GM12878 (cell line): ENCODE data around the gene FANCI. TPM values are rescaled to one million over a fixed set of nuclear protein-coding genes. Genes with fewer than 3 reads are reported as not detected.

ENCODE experiments used
- ATAC-seq: fragments of 200-7000 bp; cut with Tn5 transposase; 3 replicates; pipeline ENCODE4 v1.9.1; 2020; ENCODE audit warnings: mild to moderate bottlenecking, moderate library complexity
- BruUV-seq: library from RNA; stranded (reverse); fragments of 400-500 nt; replicated peaks from 2 replicates; lab custom pipeline; 2021; lab: Mats Ljungman, UMichigan
- CTCF ChIA-PET: fragments of 300-600 bp; sonication (Branson Sonifier 250); formaldehyde crosslinking; extraction: SDS; loops from one replicate; lab custom pipeline; 2021; ENCODE audit warnings: inconsistent platforms; lab: Yijun Ruan, JAX
- POLR2A ChIA-PET: fragments of 350-600 bp; formaldehyde crosslinking; extraction: SDS; loops from one replicate; lab custom pipeline; 2021; ENCODE audit warnings: inconsistent platforms; lab: Charles Lee
- RAD21 ChIA-PET: fragments of 300-600 bp; sonication (Branson Sonifier 250); formaldehyde crosslinking; loops from one replicate; lab custom pipeline; 2023; ENCODE audit warnings: antibody characterized with exemption; ENCODE audit not compliant: unreplicated experiment; lab: Charles Lee
- SMC1A ChIA-PET: fragments of 300-600 bp; sonication (Branson Sonifier 250); formaldehyde crosslinking; loops from one replicate; lab custom pipeline; 2023; ENCODE audit not compliant: unreplicated experiment, uncharacterized antibody; lab: Charles Lee
- DNase-seq: peaks from one replicate; pipeline ENCODE4 v3.0.0-alpha.2; 2011; ENCODE audit warnings: low read depth, low spot score
- FAIRE-seq: peaks from 3 replicates; lab custom pipeline; 2011; peaks lifted over from hg19 to GRCh38; lab: Jason Lieb, UNC
- H2AFZ ChIP-seq: 2 replicates; pipeline ENCODE4 v1.6.0; 2011; ENCODE audit warnings: low read depth, low read length, control low read depth; ENCODE audit not compliant: control insufficient read depth
- H3K27ac ChIP-seq: 2 replicates; pipeline ENCODE4 v1.5.1; 2011; ENCODE audit warnings: control low read depth; ENCODE audit not compliant: control insufficient read depth, insufficient read depth
- H3K27me3 ChIP-seq, 2 experiments: replicated peaks in 1 of 2; 2 replicates each; pipeline versions ENCODE4 v1.6.0 to v1.6.1; 2011; ENCODE audit warnings: low read length in 1 of 2; ENCODE audit not compliant: control insufficient read depth in 2 of 2, insufficient read depth in 2 of 2
- H3K36me3 ChIP-seq, 2 experiments: 2 replicates each; pipeline ENCODE4 v1.5.1; 2011; ENCODE audit warnings: low read length in 1 of 2; ENCODE audit not compliant: control insufficient read depth in 2 of 2, insufficient read depth in 2 of 2
- H3K4me1 ChIP-seq: 2 replicates; pipeline ENCODE4 v1.6.1; 2011; ENCODE audit warnings: mild to moderate bottlenecking, low read length, moderate library complexity, mixed read lengths; ENCODE audit not compliant: control insufficient read depth, insufficient read depth
- H3K4me2 ChIP-seq: 2 replicates; pipeline ENCODE4 v1.6.0; 2011; ENCODE audit warnings: control low read depth; ENCODE audit not compliant: control insufficient read depth, insufficient read depth
- H3K4me3 ChIP-seq: fragments of 200-600 bp; sonication (generic); 2 replicates; pipeline ENCODE4 v1.5.1; 2016
- H3K79me2 ChIP-seq: 2 replicates; pipeline ENCODE4 v1.6.0; 2011; ENCODE audit warnings: low read length; ENCODE audit not compliant: control insufficient read depth, insufficient read depth
- H3K9ac ChIP-seq: 2 replicates; pipeline ENCODE4 v1.8.0; 2011; ENCODE audit warnings: low read length, control low read depth, mixed read lengths; ENCODE audit not compliant: control insufficient read depth, insufficient read depth
- H3K9me3 ChIP-seq: replicated peaks from 3 replicates; pipeline ENCODE4 v1.5.1; 2011; ENCODE audit warnings: mild to moderate bottlenecking, low read length; ENCODE audit not compliant: control insufficient read depth, insufficient read depth
- H4K20me1 ChIP-seq: 2 replicates; pipeline ENCODE4 v1.6.0; 2011; ENCODE audit not compliant: control insufficient read depth, insufficient read depth
- CBFB ChIP-seq: IDR thresholded peaks from 2 replicates; pipeline ENCODE4 v1.6.1; 2016; ENCODE audit warnings: antibody characterized with exemption, low read depth
- HDAC2 ChIP-seq: fragments of 200-600 bp; sonication (generic); IDR thresholded peaks from 2 replicates; pipeline ENCODE4 v1.6.1; 2017
- LARP7 ChIP-seq: fragments of 450-650 bp; IDR thresholded peaks from 2 replicates; pipeline ENCODE4 v1.6.1; 2017; ENCODE audit warnings: mild to moderate bottlenecking
- MYC ChIP-seq: IDR thresholded peaks from 2 replicates; pipeline ENCODE4 v1.6.1; 2011; ENCODE audit warnings: mild to moderate bottlenecking, low read length, moderate library complexity, inconsistent platforms; ENCODE audit not compliant: insufficient read depth, insufficient replicate concordance, insufficient read length, severe bottlenecking
- NFIC ChIP-seq: IDR thresholded peaks from 2 replicates; pipeline ENCODE4 v1.6.1; 2012; ENCODE audit warnings: low read depth, mild to moderate bottlenecking, inconsistent platforms, low read length, moderate library complexity
- SMAD5 ChIP-seq: IDR thresholded peaks from 2 replicates; pipeline ENCODE4 v1.6.1; 2016; ENCODE audit warnings: antibody characterized with exemption, low read depth
- YBX1 ChIP-seq: fragments of 450-650 bp; IDR thresholded peaks from 2 replicates; pipeline ENCODE4 v1.6.1; 2016; ENCODE audit warnings: antibody characterized with exemption
- ZBED1 ChIP-seq: IDR thresholded peaks from 2 replicates; pipeline ENCODE4 v1.6.1; 2016; ENCODE audit warnings: borderline replicate concordance
- WGBS: methylation state at CpG from one replicate; pipeline ENCODE4 v1.1.6; 2016; ENCODE audit warnings: low lambda C conversion rate; ENCODE audit not compliant: insufficient replicate concordance, insufficient coverage; ENCODE audit errors: missing lambda C conversion rate; 5-methylcytosine and 5-hydroxymethylcytosine counted together
- in situ Hi-C: fragments of 300-500 bp; cut with MboI; formaldehyde crosslinking; loops from 9 replicates; pipeline ENCODE4 v1.14.3; 2018; ENCODE audit warnings: mixed read lengths
- intact Hi-C: fragments of 100-400 bp; cut with micrococcal nuclease; formaldehyde crosslinking; loops from one replicate; pipeline ENCODE4 v1.14.2; 2022; ENCODE audit not compliant: unreplicated experiment
- polyA plus RNA-seq, 11 experiments: library from polyadenylated mRNA; depleted of rRNA in 4 of 11; unstranded in 6 of 11; stranded (reverse) in 5 of 11; fragments of >200 nt; fragmentation: Nextera tagmentation in 4 of 11; fragmentation: Illumina TruSeq in 1 of 11; extraction: Ambion mirVana in 4 of 11; extraction: Trizol in 1 of 11; gene quantifications; 1 replicate in 1 of 11; 2 replicates in 10 of 11; pipeline versions ENCODE4 v1.2.1 to v1.2.3, GENCODE V29; 2011 to 2016; ENCODE audit warnings: inconsistent platforms in 2 of 11, missing spikeins in 2 of 11, low read depth in 1 of 11
- total RNA-seq, 4 experiments: library from RNA; depleted of rRNA in 3 of 4; stranded (reverse); fragments of >200 nt in 3 of 4; fragmentation: Illumina TruSeq in 1 of 4; extraction: Trizol in 1 of 4; gene quantifications; 2 replicates each; pipeline versions ENCODE4 v1.2.1 to v1.2.3, GENCODE V29; 2013 to 2021
- TF ChIP-seq, protein P1 (sequence below): fragments of 450-650 bp; IDR thresholded peaks from 2 replicates; pipeline ENCODE4 v1.6.1; 2016; ENCODE audit warnings: mild to moderate bottlenecking
- TF ChIP-seq, protein P2 (sequence below): fragments of 450-650 bp; IDR thresholded peaks from 2 replicates; pipeline ENCODE4 v1.6.1; 2017; ENCODE audit warnings: mild to moderate bottlenecking, moderate library complexity

Gene FANCI
- total and polyA plus RNA-seq, 10 of the 15 experiments (the other 5 are each of a cell fraction or from before 2014, with no cell fraction given): 38.1 to 129 (median 82.4) TPM

DNA sequence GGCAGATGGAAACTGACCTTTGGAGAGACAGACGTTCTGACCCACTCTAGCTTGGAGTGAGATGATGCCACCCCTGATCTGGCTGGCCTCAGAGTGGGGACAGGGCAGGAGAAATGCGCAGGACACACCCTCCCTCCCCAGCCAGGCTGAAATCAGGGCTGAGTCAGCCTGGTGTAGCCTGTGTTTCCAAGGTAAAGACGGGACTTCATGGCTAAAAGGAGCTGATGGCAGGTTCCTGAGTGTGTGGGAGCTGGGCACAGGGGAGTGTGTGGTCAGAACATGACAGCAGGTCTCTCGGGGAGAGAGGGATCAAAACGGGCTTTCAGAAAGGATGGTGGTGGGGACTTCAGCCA is 105.4 kb downstream of the FANCI start:
- DNase-seq (no peak), FAIRE-seq (no peak), ATAC-seq (no peak; the same call in 2 of the 3 replicates)
- Histone ChIP-seq H4K20me1 (no peaks in the 10 kb centered on the region), H3K27ac (no peak overlapping the region), H3K4me2 (no peak overlapping the region), H3K9ac (no peak overlapping the region), H3K27me3 (peaks cover 0 to 9% of the 10 kb centered on the region in 2 experiments), H3K4me3 (no peak overlapping the region), H3K4me1 (no peaks in the 10 kb centered on the region), H3K36me3 (no peaks in the 10 kb centered on the region), H2AFZ (no peak overlapping the region), H3K9me3 (no peaks in the 10 kb centered on the region), H3K79me2 (no peaks in the 10 kb centered on the region)
- CTCF ChIA-PET: interaction anchor here (0.6 kb wide), 1 partner anchor 98 kb away, joined by 3 read pairs; no protein-coding TSS in a partner anchor
- in situ Hi-C loops (no loop called here), intact Hi-C loops (no loop called here)
- WGBS: 19% methylated on average over 5 of the region's 5 CpGs
- RAD21 ChIA-PET: no interaction called here
- SMC1A ChIA-PET: interaction anchor here (1.0 kb wide), 1 partner anchor 9 kb away, joined by 3 read pairs; no protein-coding TSS in a partner anchor
- TF ChIP-seq YBX1 (no peak), SMAD5 (no peak)
- no TSS peak for BruUV-seq
- POLR2A ChIA-PET: interaction anchor here (1.2 kb wide), 1 partner anchor 12 kb away, joined by 3 read pairs; no protein-coding TSS in a partner anchor

DNA sequence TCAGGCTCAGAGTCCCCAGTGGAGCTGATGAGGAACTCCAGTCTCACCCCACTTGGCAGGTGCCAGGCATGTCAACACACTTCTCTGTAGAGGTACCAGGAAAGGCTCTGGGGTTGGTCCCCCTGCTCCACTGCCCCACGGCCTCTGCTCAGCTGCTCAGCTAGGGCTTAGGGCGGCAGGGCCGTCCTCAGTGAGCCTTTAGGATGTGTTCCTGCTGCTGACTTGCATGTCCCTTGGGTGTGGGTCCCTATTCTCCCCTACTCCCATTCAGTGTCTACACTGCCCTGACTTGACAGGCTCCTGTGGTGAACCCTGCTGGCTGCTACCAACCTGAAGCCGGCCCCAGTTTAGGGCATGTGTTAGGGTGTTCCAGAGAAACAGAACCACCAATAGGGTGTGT is 108.7 kb downstream of the FANCI start:
- Histone ChIP-seq H3K9ac (no peak overlapping the region), H3K9me3 (no peaks in the 10 kb centered on the region), H3K4me1 (no peaks in the 10 kb centered on the region), H4K20me1 (0 out of 2 replicates have a peak, but pooled peaks cover 3% of the 10 kb centered on the region), H3K79me2 (no peaks in the 10 kb centered on the region), H3K27me3 (peaks cover 5 to 7% of the 10 kb centered on the region in 2 experiments), H3K4me3 (no peak overlapping the region), H3K27ac (no peak overlapping the region), H2AFZ (no peak overlapping the region), H3K4me2 (no peak overlapping the region), H3K36me3 (no peaks in the 10 kb centered on the region)
- BruUV-seq: no TSS peak
- POLR2A ChIA-PET: no interaction called here
- in situ Hi-C loops: loop anchor here (5.0 kb wide), 1 partner anchor 120 kb away; no protein-coding TSS in a partner anchor
- no peak for TF ChIP-seq HDAC2
- TF ChIP-seq, protein P1, sequence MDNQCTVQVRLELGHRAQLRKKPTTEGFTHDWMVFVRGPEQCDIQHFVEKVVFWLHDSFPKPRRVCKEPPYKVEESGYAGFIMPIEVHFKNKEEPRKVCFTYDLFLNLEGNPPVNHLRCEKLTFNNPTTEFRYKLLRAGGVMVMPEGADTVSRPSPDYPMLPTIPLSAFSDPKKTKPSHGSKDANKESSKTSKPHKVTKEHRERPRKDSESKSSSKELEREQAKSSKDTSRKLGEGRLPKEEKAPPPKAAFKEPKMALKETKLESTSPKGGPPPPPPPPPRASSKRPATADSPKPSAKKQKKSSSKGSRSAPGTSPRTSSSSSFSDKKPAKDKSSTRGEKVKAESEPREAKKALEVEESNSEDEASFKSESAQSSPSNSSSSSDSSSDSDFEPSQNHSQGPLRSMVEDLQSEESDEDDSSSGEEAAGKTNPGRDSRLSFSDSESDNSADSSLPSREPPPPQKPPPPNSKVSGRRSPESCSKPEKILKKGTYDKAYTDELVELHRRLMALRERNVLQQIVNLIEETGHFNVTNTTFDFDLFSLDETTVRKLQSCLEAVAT: no peak
- TF ChIP-seq MYC: no peak
- no peak for TF ChIP-seq NFIC
- TF ChIP-seq, protein P2, sequence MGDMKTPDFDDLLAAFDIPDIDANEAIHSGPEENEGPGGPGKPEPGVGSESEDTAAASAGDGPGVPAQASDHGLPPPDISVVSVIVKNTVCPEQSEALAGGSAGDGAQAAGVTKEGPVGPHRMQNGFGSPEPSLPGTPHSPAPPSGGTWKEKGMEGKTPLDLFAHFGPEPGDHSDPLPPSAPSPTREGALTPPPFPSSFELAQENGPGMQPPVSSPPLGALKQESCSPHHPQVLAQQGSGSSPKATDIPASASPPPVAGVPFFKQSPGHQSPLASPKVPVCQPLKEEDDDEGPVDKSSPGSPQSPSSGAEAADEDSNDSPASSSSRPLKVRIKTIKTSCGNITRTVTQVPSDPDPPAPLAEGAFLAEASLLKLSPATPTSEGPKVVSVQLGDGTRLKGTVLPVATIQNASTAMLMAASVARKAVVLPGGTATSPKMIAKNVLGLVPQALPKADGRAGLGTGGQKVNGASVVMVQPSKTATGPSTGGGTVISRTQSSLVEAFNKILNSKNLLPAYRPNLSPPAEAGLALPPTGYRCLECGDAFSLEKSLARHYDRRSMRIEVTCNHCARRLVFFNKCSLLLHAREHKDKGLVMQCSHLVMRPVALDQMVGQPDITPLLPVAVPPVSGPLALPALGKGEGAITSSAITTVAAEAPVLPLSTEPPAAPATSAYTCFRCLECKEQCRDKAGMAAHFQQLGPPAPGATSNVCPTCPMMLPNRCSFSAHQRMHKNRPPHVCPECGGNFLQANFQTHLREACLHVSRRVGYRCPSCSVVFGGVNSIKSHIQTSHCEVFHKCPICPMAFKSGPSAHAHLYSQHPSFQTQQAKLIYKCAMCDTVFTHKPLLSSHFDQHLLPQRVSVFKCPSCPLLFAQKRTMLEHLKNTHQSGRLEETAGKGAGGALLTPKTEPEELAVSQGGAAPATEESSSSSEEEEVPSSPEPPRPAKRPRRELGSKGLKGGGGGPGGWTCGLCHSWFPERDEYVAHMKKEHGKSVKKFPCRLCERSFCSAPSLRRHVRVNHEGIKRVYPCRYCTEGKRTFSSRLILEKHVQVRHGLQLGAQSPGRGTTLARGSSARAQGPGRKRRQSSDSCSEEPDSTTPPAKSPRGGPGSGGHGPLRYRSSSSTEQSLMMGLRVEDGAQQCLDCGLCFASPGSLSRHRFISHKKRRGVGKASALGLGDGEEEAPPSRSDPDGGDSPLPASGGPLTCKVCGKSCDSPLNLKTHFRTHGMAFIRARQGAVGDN: no peak
- TF ChIP-seq CBFB: no peak
- no peak for TF ChIP-seq ZBED1
- TF ChIP-seq LARP7: no peak
- no peak for DNase-seq
- ATAC-seq: peak; percentile 23; the same call in 2 of the 3 replicates
- WGBS: 22% methylated on average over 4 of the region's 4 CpGs
- SMC1A ChIA-PET: no interaction called here
- intact Hi-C loops: no loop called here
- CTCF ChIA-PET: interaction anchor here (0.9 kb wide), 1 partner anchor 145 kb away, joined by 3 read pairs; no protein-coding TSS in a partner anchor
- RAD21 ChIA-PET: no interaction called here
- no peak for FAIRE-seq
